Neuronal stem cell (in vitro differentiated cells): ENCODE results near the gene MTMR3.
A peak's percentile ranks its signal among the peaks of the same experiment; 100 is the strongest.
"Not testable (repeated sequence)": the region's sequence is repeated elsewhere in the genome, so short reads cannot be mapped to it uniquely, and the experiment has no call there.

Experiments
- DNase-seq: peaks from one replicate; pipeline ENCODE4 v3.0.0-alpha.2; 2013; ENCODE audit warnings: low spot score
- H2AFZ ChIP-seq: one replicate; pipeline ENCODE4 v1.6.1; 2013; ENCODE audit warnings: mild to moderate bottlenecking, low read length, inconsistent platforms
- H2AK5ac ChIP-seq: 2 replicates; pipeline ENCODE4 v1.6.1; 2013; ENCODE audit warnings: low read depth, mild to moderate bottlenecking, inconsistent platforms, low read length, moderate library complexity, mixed read lengths
- H2BK120ac ChIP-seq: 2 replicates; pipeline ENCODE4 v1.6.1; 2013; ENCODE audit warnings: low read depth, mild to moderate bottlenecking, inconsistent platforms, low read length, moderate library complexity, mixed read lengths
- H2BK12ac ChIP-seq: one replicate; pipeline ENCODE4 v1.6.1; 2013; ENCODE audit warnings: low read length, inconsistent platforms
- H2BK15ac ChIP-seq: 2 replicates; pipeline ENCODE4 v1.6.1; 2013; ENCODE audit warnings: mild to moderate bottlenecking, low read length, inconsistent platforms, mixed read lengths
- H2BK5ac ChIP-seq: one replicate; pipeline ENCODE4 v1.6.1; 2013; ENCODE audit warnings: inconsistent platforms, mild to moderate bottlenecking, low read length, moderate library complexity
- H3K14ac ChIP-seq: one replicate; pipeline ENCODE4 v1.6.1; 2013; ENCODE audit warnings: low read length, inconsistent platforms
- H3K18ac ChIP-seq: 2 replicates; pipeline ENCODE4 v1.6.1; 2013; ENCODE audit warnings: low read length, inconsistent platforms
- H3K23ac ChIP-seq: 2 replicates; pipeline ENCODE4 v1.6.1; 2013; ENCODE audit warnings: low read depth, mild to moderate bottlenecking, mixed read lengths, low read length, inconsistent platforms; ENCODE audit not compliant: poor library complexity
- H3K27ac ChIP-seq: replicated peaks from 3 replicates; pipeline ENCODE4 v1.5.1; 2013; ENCODE audit warnings: low read length, inconsistent platforms
- H3K27me3 ChIP-seq, 3 experiments: 2 replicates each; pipeline ENCODE4 v1.6.1; 2013; ENCODE audit warnings: low read length in 3 of 3, mild to moderate bottlenecking in 2 of 3, inconsistent platforms in 1 of 3, low read depth in 1 of 3, mixed read lengths in 1 of 3, moderate library complexity in 1 of 3; ENCODE audit not compliant: control insufficient read depth in 3 of 3, insufficient read depth in 3 of 3
- H3K36me3 ChIP-seq, 2 donors: replicated peaks in 1 of 2; 2 replicates each; pipeline ENCODE4 v1.6.1; 2013; ENCODE audit warnings: low read length in 2 of 2; ENCODE audit not compliant: control insufficient read depth in 2 of 2, insufficient read depth in 2 of 2
- H3K4ac ChIP-seq: 2 replicates; pipeline ENCODE4 v1.6.1; 2013; ENCODE audit warnings: inconsistent platforms, mild to moderate bottlenecking, low read length, moderate library complexity
- H3K4me1 ChIP-seq, 2 donors: 1 replicate in 1 of 2; 2 replicates in 1 of 2; pipeline ENCODE4 v1.6.1; 2013; ENCODE audit warnings: low read length in 2 of 2, low read depth in 1 of 2; ENCODE audit not compliant: control insufficient read depth in 2 of 2, insufficient read depth in 1 of 2
- H3K4me2 ChIP-seq: one replicate; pipeline ENCODE4 v1.6.1; 2013; ENCODE audit warnings: mild to moderate bottlenecking, low read length, inconsistent platforms; ENCODE audit not compliant: insufficient read depth, poor library complexity, severe bottlenecking
- H3K4me3 ChIP-seq, 2 donors: 2 replicates each; pipeline ENCODE4 v1.5.1; 2013; ENCODE audit warnings: low read length in 2 of 2, mild to moderate bottlenecking in 2 of 2, inconsistent platforms in 1 of 2, moderate library complexity in 1 of 2
- H3K79me1 ChIP-seq: one replicate; pipeline ENCODE4 v1.6.1; 2013; ENCODE audit warnings: low read depth, mild to moderate bottlenecking, inconsistent platforms, low read length, moderate library complexity
- H3K9ac ChIP-seq: one replicate; pipeline ENCODE4 v1.6.1; 2013; ENCODE audit warnings: mild to moderate bottlenecking, low read depth, low read length, inconsistent platforms; ENCODE audit not compliant: poor library complexity
- H3K9me3 ChIP-seq, 2 donors: replicated peaks in 1 of 2; 2 replicates each; pipeline versions ENCODE3 to v1.6.1; 2013; ENCODE audit warnings: low read length in 2 of 2, mild to moderate bottlenecking in 2 of 2, inconsistent platforms in 1 of 2, low read depth in 1 of 2, mixed read lengths in 1 of 2, moderate library complexity in 1 of 2; ENCODE audit not compliant: control insufficient read depth in 2 of 2, insufficient read depth in 1 of 2
- H4K8ac ChIP-seq: one replicate; pipeline ENCODE4 v1.6.1; 2013; ENCODE audit warnings: low read depth, mild to moderate bottlenecking, inconsistent platforms, low read length, moderate library complexity
- H4K91ac ChIP-seq: one replicate; pipeline ENCODE4 v1.6.1; 2013; ENCODE audit warnings: low read length, low read depth, mild to moderate bottlenecking, inconsistent platforms; ENCODE audit not compliant: poor library complexity
- WGBS, 2 donors: extraction: QIAGEN DNeasy Blood & Tissue Kit; methylation state at CpG; one replicate each; pipeline ENCODE4 v1.1.7; 2013; ENCODE audit warnings: missing lambda C conversion rate in 2 of 2, mixed read lengths in 1 of 2; ENCODE audit not compliant: insufficient read length in 2 of 2, insufficient replicate concordance in 1 of 2; ENCODE audit errors: extremely low coverage in 2 of 2; 5-methylcytosine and 5-hydroxymethylcytosine counted together

MTMR3 gene

DNA sequence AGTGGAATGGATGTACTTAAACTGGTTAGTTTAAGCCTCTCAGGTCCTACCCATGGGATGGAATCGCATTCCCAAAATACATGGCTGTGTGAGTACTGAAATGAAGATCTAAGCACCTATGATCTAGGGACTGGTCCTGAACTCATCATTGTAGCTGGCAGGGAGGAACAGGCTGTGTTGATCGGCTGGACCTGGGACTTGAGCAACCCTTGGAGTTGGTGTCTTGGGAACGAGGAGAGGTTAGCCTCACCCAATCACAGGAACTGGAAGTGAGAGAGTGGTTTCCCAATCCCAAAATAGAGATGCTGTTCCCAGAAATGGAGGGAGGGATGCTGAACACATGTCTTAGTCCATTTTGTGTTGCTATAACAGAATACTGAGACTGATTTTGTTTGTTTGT lies 28.5 kb upstream of the MTMR3 start:
- H3K9me3 ChIP-seq = no peaks in the 10 kb centered on the region
- no peak overlapping the region for H2BK15ac ChIP-seq
- no peak overlapping the region for H2AK5ac ChIP-seq
- no peak overlapping the region for H3K27ac ChIP-seq
- no peak overlapping the region for H2BK5ac ChIP-seq
- no peak overlapping the region for H3K4ac ChIP-seq
- H3K36me3 ChIP-seq = no peaks in the 10 kb centered on the region
- DNase-seq = no peak
- H4K91ac ChIP-seq = no peak overlapping the region
- WGBS, 2 donors = no CpG with 5 or more reads among the region's 3 CpGs
- no peak overlapping the region for H2BK120ac ChIP-seq
- no peaks in the 10 kb centered on the region for H3K79me1 ChIP-seq
- H3K4me3 ChIP-seq = no peak overlapping the region
- H3K18ac ChIP-seq = no peak overlapping the region
- H3K23ac ChIP-seq = no peak overlapping the region
- no peaks in the 10 kb centered on the region for H3K4me1 ChIP-seq
- H2AFZ ChIP-seq = no peak overlapping the region
- H3K4me2 ChIP-seq = no peak overlapping the region
- H3K14ac ChIP-seq = no peak overlapping the region
- H3K27me3 ChIP-seq = peaks cover 0 to 3% (median 0%) of the 10 kb centered on the region in 3 experiments
- H3K9ac ChIP-seq = no peak overlapping the region
- no peak overlapping the region for H2BK12ac ChIP-seq
- no peak overlapping the region for H4K8ac ChIP-seq

DNA sequence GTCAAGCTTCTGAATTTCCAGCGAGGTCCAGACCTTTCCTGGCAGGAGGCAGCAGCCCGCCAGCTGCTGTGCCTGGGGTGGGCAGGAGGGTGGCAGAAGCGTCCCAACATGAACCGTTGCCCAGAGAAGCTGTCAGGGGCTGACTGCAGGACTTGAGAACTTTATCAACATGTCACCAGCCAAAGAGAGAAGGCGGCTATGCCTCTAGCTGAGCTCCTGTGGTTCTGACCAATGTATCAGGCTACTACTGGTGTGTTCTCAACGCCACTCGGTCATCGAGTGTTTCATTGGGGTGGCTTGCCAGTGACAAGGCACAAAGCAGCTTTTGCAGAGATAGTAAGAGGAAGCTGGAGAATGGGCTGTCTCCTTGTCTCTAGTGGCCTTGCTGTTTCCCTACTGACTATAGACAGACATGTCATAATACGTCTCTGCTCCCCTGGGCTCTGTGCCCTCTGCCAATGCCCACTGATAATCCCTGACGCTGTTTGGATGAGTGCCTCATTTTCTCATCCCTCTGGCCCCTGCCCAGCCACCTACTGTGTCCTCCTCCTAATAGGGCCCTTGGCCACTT lies 27.3 kb upstream of the MTMR3 start:
- no peak for DNase-seq
- no peak overlapping the region for H2BK15ac ChIP-seq

DNA sequence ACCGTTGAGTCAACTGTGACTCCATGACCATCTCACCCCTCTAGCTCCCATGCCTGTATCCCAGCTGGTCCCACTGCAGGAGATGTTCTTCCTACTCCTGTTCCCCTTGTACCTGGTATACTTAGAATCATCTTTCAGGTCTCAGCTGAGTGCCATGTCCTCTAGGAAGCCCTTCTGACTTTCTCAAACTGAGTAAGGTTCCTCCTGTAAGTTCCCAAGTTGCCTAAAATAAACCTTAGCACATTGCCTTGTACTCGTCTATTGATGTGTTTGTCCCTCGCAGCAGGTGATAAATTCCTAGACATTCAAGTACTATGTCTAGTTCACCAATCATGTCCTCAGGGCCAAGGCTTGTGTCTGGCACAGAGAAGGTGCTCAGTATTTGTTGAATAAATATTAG lies 26.5 kb upstream of the MTMR3 start:
- Histone ChIP-seq H3K4me2 (no peak overlapping the region), H4K91ac (no peak overlapping the region), H2BK15ac (no peak overlapping the region), H3K9me3 (no peaks in the 10 kb centered on the region), H2BK120ac (no peak overlapping the region), H3K4me1 (no peaks in the 10 kb centered on the region), H3K27ac (no peak overlapping the region), H4K8ac (no peak overlapping the region), H2AFZ (no peak overlapping the region), H3K4ac (no peak overlapping the region), H3K79me1 (no peaks in the 10 kb centered on the region), H3K9ac (no peak overlapping the region), H2BK12ac (no peak overlapping the region), H3K36me3 (no peaks in the 10 kb centered on the region), H3K18ac (no peak overlapping the region), H3K14ac (no peak overlapping the region), H3K4me3 (no peak overlapping the region), H3K23ac (no peak overlapping the region), H3K27me3 (peaks cover 0 to 3% (median 0%) of the 10 kb centered on the region in 3 experiments), H2BK5ac (no peak overlapping the region), H2AK5ac (no peak overlapping the region)
- WGBS, 2 donors = no CpG with 5 or more reads among the region's 3 CpGs
- DNase-seq = no peak

More for the DNA sequence above, 27.3 kb upstream of the MTMR3 start:
- Histone ChIP-seq H3K14ac (peak overlapping the region; percentile 31), H3K27me3 (peaks cover 0 to 3% (median 0%) of the 10 kb centered on the region in 3 experiments), H2AFZ (peak overlapping the region; percentile 64), H4K91ac (no peak overlapping the region), H4K8ac (no peak overlapping the region), H3K9ac (no peak overlapping the region), H3K27ac (peak overlapping the region; percentile 35), H3K4me3 (peak overlapping the region in 1 of 2 donors; percentile 54), H3K4ac (no peak overlapping the region), H2BK5ac (no peak overlapping the region), H2BK120ac (no peak overlapping the region), H3K4me1 (no peaks in the 10 kb centered on the region), H3K18ac (no peak overlapping the region), H3K9me3 (no peaks in the 10 kb centered on the region), H3K79me1 (no peaks in the 10 kb centered on the region), H3K4me2 (no peak overlapping the region), H2BK12ac (no peak overlapping the region), H2AK5ac (no peak overlapping the region), H3K36me3 (no peaks in the 10 kb centered on the region), H3K23ac (no peak overlapping the region)
- no CpG with 5 or more reads among the region's 10 CpGs for WGBS, 2 donors

DNA sequence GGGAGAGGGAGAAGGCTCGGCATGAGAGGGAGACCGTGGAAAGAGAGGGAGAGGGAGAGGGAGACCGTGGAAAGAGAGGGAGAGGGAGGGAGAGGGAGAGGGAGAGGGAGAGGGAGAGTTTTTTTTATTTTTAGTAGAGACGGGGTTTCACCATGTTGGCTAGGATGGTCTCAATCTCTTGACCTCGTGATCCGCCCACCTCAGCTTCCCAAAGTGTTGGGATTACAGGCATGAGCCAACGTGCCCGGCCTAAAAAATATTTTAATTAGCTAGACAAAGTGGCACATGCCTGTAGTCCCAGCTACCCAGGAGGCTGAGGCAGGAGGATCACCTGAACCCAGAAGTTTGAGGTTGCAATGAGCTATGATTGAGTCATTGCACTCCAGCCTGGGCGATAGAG lies 23.9 kb upstream of the MTMR3 start:
- WGBS, 2 donors = 80% methylated on average over 1 of the region's 9 CpGs; no CpG with 5 or more reads in 1 of the 2 donors
- H3K4me1 ChIP-seq, H2BK15ac ChIP-seq, H3K18ac ChIP-seq, H4K8ac ChIP-seq, H3K23ac ChIP-seq, H2AK5ac ChIP-seq, H3K4me3 ChIP-seq, DNase-seq, H4K91ac ChIP-seq, H3K9ac ChIP-seq, H3K79me1 ChIP-seq, H3K36me3 ChIP-seq, H2BK12ac ChIP-seq, H3K27ac ChIP-seq, H3K9me3 ChIP-seq, H2BK5ac ChIP-seq, H3K4me2 ChIP-seq, H2AFZ ChIP-seq, H3K14ac ChIP-seq, H3K27me3 ChIP-seq, H2BK120ac ChIP-seq, H3K4ac ChIP-seq: not testable (repeated sequence)
